ENCODE data around the gene MTREX.

MTREX gene

GRCh38 chr5:55470282-55470681, 162.5 kb downstream of the MTREX start:
- DNase-seq (ENCODE audit: low spot score) = no peak

GRCh38 chr5:55471468-55471867, 163.7 kb downstream of the MTREX start:
- DNase-seq (ENCODE audit: low spot score) = no peak

GRCh38 chr5:55472642-55473041, 164.9 kb downstream of the MTREX start:
- no peak for DNase-seq (ENCODE audit: low spot score)
